HepG2 (cell line): Measurements from ENCODE around the gene PKIG.

Source experiments
- BHLHE40 ChIP-seq: IDR thresholded peaks from 2 replicates; pipeline ENCODE4 v1.6.1; 2011; ENCODE audit warnings: low read length, improper control_type of control experiment
- CBFB ChIP-seq: sonication (generic); formaldehyde crosslinking; IDR thresholded peaks from 2 replicates; pipeline ENCODE4 v1.4.0; 2020; ENCODE audit warnings: missing genetic modification reagents
- CREB1 ChIP-seq, 2 experiments: fragments of 450-650 bp in 1 of 2; IDR thresholded peaks; 2 replicates each; pipeline ENCODE4 v1.6.1; 2016 to 2017; ENCODE audit warnings: control low read depth in 1 of 2, mild to moderate bottlenecking in 1 of 2, missing compliant biosample characterization in 1 of 2, missing genetic modification characterization in 1 of 2
- DNMT3B ChIP-seq: conservative IDR thresholded peaks from 2 replicates; pipeline ENCODE4 v1.6.1; 2016; ENCODE audit warnings: missing biosample characterization, control low read depth
- FOXK2 ChIP-seq: fragments of 450-650 bp; IDR thresholded peaks from 2 replicates; pipeline ENCODE4 v1.6.1; 2016
- NFYB ChIP-seq: sonication (generic); formaldehyde crosslinking; IDR thresholded peaks from 2 replicates; pipeline ENCODE4 v1.4.0; 2020; ENCODE audit warnings: missing genetic modification reagents
- POLR2AphosphoS5 ChIP-seq: IDR thresholded peaks from 2 replicates; pipeline ENCODE4 v1.6.1; 2012; ENCODE audit warnings: low read depth, low read length
- RFX3 ChIP-seq: IDR thresholded peaks from 2 replicates; pipeline ENCODE4 v1.6.1; 2016; ENCODE audit warnings: missing biosample characterization, missing genetic modification reagents
- ZNF263 ChIP-seq: sonication (generic); formaldehyde crosslinking; IDR thresholded peaks from 2 replicates; pipeline ENCODE4 v1.4.0; 2020; ENCODE audit warnings: missing genetic modification reagents
- ZNF552 ChIP-seq: sonication (generic); formaldehyde crosslinking; IDR thresholded peaks from 2 replicates; pipeline ENCODE4 v1.9.0; 2022; ENCODE audit warnings: missing genetic modification reagents, mild to moderate bottlenecking, borderline replicate concordance
- TF ChIP-seq, protein P1 (sequence below): sonication (generic); formaldehyde crosslinking; IDR thresholded peaks from 2 replicates; pipeline ENCODE4 v1.5.0; 2020; ENCODE audit warnings: mild to moderate bottlenecking, missing genetic modification reagents, moderate library complexity
- TF ChIP-seq, protein P2 (sequence below): sonication (generic); formaldehyde crosslinking; IDR thresholded peaks from 2 replicates; pipeline ENCODE4 v1.5.0; 2020; ENCODE audit warnings: mild to moderate bottlenecking, missing genetic modification reagents

DNA sequence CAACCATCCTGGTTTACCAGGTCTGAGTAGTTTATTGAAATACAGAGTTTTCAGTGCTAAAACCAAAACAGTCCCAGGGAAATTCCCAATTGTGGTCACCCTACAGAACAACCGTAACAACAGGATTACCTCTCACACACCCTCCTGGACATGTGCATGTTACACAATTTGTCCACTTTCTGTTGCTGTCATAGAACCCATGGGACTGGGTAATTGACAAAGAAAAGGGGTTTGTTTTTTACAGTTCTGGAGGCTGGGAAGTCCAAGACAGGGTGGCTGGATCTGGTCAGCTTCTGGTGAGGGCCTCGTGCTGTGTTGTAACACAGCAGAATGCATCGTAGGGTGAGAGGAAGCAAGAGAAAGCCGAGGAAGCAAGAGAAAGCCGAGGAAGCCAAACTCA lies 78.2 kb downstream of the PKIG start:
- TF ChIP-seq DNMT3B (CRISPR knock-in tag) (no peak), NFYB (CRISPR knock-in tag) (no peak), POLR2AphosphoS5 (no peak), FOXK2 (no peak), RFX3 (CRISPR knock-in tag) (no peak), CBFB (no peak), ZNF552 (CRISPR knock-in tag) (no peak), BHLHE40 (no peak), ZNF263 (no peak), CREB1 (IDR thresholded peaks at IDR 0.05) (no peak), CREB1 (CRISPR knock-in tag; IDR thresholded peaks at IDR 0.05) (no peak)
- TF ChIP-seq, protein P1, sequence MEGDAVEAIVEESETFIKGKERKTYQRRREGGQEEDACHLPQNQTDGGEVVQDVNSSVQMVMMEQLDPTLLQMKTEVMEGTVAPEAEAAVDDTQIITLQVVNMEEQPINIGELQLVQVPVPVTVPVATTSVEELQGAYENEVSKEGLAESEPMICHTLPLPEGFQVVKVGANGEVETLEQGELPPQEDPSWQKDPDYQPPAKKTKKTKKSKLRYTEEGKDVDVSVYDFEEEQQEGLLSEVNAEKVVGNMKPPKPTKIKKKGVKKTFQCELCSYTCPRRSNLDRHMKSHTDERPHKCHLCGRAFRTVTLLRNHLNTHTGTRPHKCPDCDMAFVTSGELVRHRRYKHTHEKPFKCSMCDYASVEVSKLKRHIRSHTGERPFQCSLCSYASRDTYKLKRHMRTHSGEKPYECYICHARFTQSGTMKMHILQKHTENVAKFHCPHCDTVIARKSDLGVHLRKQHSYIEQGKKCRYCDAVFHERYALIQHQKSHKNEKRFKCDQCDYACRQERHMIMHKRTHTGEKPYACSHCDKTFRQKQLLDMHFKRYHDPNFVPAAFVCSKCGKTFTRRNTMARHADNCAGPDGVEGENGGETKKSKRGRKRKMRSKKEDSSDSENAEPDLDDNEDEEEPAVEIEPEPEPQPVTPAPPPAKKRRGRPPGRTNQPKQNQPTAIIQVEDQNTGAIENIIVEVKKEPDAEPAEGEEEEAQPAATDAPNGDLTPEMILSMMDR (CRISPR knock-in tag), result no peak
- TF ChIP-seq, protein P2, sequence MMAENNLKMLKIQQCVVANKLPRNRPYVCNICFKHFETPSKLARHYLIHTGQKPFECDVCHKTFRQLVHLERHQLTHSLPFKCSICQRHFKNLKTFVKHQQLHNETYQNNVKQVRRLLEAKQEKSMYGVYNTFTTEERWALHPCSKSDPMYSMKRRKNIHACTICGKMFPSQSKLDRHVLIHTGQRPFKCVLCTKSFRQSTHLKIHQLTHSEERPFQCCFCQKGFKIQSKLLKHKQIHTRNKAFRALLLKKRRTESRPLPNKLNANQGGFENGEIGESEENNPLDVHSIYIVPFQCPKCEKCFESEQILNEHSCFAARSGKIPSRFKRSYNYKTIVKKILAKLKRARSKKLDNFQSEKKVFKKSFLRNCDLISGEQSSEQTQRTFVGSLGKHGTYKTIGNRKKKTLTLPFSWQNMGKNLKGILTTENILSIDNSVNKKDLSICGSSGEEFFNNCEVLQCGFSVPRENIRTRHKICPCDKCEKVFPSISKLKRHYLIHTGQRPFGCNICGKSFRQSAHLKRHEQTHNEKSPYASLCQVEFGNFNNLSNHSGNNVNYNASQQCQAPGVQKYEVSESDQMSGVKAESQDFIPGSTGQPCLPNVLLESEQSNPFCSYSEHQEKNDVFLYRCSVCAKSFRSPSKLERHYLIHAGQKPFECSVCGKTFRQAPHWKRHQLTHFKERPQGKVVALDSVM (CRISPR knock-in tag), result no peak
